NCI-H187 (cell line): Measurements from ENCODE around the gene GDPD5.
A peak's percentile ranks its signal among the peaks of the same experiment; 100 is the strongest.

ENCODE experiments used
- DNase-seq, 2 experiments: peaks; one replicate each; lab custom pipeline; 2025; lab: John Stamatoyannopoulos, UW

Gene GDPD5

DNA sequence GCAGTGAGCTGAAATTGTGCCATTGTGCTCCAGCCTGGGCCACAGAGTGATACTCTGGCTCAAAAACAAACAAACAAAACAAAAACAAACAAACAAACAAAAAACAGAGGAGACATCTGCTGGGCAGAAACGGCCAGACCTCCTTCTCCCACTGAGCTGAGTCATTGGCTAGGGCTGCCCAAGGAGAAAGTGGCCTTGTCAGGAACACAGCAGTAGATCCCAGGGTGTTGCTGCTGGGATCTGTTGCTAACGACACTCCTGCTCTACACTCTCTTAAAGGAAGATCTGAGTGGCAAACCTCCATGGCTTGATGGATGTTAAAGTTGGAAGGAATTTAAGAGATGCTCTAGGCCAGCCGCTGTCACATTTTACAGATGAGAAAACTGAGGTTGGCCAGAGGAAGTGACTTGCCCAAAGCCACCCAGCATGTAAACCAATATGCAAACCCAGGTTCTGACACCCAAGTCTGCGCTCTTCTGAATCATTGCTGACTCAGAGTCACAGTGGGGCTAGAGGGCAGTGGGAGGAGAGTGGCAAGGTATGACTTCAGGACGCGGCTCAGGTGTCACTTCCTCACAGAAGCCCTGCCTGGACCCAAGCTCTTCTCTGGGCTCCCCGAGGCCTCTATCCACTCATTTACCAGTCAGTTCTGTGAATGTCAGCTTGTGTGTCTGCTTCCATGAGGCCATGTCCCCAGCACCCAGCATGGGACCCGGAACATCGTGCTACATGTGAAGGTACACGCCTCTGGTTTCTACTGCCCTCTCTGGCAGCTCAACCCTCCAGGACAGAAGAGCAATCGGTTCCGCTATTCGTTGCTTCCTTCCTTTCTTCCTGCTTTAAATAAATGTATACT, 11.3 kb upstream of the GDPD5 start:
- DNase-seq, result no peak

DNA sequence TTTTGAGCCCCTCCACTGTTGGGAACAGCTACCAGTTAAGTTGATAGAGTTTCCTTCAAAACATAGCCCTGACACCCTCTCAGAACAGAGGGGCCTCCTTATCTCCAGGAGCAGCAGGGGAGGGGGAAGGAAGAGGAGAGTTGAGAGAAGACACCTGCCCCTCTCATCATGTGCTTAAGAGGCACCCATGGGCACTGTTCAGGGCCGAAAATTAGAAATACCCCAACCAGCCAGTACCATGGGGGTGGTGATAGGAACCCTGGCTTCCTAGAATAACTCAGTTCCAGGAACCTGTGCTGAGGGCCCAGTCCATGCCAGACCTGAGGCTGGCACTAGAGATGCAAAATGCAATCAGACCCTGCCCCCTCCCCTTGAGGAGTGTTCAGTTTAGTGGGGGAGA, 9.3 kb upstream of the GDPD5 start:
- no peak for DNase-seq

DNA sequence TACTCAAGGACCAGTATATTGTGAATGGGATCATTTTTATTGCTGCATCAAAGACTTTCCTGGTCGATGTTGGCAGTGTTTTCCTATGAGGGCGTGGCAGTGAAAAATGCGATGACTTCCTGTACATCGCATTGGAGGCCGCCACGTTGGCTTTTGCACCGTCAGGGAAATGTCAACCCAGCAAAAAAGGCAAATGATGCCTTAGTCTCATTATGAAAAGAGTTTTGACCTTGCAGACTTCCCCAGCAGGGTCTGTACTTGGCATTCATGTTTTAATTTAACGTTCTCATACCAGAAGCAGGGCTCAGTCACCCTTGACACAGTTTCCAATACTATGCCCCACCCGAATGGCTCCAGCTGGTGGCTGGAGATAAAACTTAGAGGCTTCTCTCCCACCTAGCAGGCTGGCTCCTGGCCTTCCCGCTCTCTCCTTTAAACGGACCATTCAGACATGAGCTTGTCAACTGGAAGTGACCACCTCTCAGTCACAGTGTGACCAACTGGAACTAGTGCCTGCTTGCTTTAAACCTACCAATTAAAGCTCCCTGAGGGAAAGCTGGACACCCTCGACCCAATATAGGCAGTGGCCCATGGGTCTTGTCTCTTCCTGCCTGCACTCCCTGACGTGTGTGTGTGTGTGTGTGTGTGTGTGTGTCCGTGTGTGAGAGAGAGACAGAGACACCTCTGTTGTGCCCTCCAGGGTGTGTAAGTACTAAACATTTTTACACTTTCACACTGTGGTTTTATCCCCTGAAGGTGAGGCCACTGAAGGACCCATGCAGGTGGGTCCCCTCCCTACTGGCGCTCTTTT, 8.7 kb upstream of the GDPD5 start:
- DNase-seq, result no peak

DNA sequence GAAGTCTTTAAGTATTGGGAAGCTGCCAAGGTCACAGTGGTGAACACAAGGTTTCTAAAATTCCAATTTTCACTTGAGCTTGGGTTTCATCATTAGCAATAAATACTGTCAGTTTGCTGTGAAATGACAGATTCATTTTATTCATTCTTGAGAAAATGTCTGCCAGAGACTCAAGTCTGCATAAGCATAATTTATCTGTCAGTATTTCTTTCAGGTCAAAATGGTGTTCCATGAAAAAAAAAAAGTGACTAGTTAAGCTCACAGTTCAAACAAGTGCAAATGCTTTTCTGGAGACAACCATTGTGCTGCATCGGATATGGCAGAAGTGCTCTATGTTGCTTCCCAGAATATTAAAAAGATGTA, 8.1 kb upstream of the GDPD5 start:
- no peak for DNase-seq

DNA sequence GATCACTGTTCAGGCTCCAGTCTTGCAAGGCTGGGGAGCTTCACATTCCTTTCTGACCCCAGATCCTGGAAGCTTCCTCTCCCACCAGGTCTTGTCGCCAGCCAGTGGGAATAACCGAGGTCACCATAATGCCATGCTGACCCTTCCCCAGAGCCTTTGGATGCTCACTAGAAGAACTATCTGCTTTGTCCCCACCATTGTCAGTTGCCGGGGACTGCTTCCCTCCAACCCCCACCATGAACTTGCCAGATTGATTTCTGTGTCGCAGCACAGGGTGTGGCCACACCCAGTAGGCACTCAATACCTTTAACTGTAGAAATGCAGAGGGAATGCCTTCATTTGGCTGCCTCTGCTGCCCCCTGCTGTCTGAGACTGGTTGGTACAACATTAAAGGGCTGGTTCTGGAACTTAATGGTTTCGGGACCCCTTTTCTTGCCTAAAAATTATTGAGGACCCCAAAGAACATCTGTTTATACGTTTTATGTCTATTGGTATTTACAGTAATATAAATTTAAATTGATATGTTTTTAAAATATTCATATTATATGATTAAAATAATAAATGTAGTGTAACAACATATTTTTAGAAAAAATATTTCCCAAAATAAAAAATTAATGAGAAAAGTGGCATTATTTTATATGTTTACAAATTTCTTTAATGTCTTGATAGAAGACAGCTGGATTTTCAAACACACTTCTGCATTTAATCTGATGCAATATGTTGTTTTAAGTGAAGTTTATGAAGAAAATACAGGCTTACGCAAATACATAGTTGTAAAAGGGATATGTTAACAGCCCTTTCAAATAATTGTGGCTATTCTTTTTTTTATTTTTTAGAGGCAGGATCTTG, 6.7 kb upstream of the GDPD5 start:
- DNase-seq, result peak; percentile 31 to 47

DNA sequence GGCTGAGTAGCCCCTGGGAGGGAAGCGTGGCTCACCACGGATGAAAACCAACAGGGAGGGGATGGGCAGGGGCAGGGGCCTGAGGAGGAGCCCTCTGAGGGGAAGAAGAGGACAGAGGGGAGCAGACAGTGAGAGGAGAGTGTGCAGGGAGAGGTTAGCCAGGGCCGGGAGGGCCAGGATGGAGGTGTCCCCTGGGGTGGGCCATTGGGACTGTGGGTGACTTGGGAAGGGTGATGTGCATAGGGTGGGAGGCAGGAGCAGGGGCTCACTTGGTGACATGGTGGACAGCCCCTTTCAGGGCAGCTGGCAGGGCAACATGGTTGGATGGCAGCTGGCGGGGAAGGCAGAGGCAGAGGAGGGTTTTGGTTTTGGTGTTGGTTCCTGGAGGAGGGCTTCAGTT, 5.6 kb upstream of the GDPD5 start:
- DNase-seq, result no peak

DNA sequence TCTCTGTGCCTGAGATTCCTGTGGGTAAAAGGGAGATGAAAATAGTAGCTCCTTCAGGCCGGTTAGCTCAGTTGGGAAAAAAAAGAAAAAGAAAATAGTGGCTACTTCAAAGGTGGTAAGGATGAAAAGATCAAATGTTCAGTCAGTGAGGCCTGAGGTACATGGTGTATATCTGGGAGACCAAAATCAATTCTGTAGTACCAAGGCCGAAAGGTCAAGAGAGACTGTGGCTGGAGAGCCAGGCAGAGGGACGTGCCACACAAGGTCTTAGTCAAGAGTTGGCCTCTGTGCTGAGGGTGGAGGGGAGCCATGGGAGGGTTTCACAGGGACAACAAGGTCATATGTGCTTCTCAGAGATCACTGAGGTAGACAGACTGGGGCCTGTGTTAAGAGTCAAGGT, 4.8 kb upstream of the GDPD5 start:
- no peak for DNase-seq

DNA sequence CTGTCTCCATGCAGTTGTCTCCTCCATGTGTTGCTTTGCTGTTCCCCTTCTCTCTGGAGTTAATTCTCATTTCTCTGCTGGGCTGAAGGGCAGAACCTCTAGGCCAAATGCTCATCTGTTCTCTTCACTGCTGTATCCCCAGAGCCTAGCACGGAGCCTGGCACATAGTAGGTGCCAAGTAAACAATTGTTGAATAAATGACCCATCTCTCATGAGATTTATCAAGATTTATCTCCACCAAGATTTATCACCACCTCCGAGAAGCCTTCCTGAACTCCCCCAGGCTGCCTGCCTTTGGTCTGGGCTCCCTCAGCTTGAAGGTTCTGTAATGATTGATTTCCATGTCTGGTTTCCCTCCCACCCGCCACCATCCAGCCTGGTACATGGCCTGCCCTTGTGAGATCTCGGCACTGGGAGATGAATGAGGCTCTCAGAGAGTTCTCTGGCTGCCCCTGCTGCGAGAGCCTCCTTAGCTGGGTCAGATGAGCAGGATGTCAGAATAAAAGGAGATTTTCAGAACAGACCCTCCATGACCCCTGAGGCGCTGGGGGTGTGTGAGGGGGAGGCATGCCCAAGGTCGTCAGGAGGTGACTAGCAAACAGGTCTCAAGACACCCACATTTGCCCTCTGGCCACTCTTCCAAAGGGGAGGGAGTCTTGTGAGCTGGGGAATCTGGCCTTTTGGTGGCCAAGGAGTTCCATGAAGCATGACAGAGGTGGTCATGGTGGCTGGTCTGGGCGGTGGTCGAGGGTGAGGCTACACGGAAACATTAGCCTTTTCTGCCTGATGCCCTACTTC, 2.4 kb upstream of the GDPD5 start:
- no peak for DNase-seq

DNA sequence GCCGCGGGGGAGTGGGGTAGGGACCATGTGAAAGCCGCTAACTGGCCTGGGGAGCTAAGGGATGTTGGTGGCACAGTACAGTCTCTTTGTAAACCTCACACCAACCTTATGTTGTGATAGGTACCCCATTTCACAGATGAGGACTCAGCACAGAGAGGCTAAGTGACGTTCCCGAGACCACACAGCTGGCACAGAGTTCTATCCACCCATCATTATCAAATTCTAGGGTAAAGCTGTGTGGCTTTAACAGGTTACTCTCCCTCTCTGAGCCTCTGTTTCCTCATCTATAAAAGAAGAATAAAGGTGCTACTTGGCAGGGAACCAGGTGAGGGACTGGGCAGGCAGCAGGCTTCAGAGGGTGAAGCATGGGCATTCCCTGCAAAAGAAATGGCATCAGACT, 1.4 kb upstream of the GDPD5 start:
- no peak for DNase-seq

DNA sequence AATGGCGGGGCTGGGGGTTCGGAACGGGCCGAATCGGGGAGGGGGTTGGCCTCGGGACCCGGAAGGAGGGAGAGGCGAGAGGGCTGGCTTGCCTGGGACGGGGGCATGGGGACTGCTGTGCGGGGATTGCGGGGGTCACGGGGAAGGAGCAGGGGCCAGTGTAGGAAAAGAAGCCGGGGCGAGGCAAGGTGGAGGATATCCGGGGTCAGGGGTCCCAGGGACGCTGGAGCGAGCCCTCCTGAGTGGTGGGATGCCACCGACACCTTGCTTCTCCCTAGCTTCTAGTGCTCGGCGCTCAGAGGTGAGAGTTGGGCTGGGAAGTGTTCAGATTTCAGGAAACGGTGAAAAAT, 426 bp upstream of the GDPD5 start:
- DNase-seq, result no peak

DNA sequence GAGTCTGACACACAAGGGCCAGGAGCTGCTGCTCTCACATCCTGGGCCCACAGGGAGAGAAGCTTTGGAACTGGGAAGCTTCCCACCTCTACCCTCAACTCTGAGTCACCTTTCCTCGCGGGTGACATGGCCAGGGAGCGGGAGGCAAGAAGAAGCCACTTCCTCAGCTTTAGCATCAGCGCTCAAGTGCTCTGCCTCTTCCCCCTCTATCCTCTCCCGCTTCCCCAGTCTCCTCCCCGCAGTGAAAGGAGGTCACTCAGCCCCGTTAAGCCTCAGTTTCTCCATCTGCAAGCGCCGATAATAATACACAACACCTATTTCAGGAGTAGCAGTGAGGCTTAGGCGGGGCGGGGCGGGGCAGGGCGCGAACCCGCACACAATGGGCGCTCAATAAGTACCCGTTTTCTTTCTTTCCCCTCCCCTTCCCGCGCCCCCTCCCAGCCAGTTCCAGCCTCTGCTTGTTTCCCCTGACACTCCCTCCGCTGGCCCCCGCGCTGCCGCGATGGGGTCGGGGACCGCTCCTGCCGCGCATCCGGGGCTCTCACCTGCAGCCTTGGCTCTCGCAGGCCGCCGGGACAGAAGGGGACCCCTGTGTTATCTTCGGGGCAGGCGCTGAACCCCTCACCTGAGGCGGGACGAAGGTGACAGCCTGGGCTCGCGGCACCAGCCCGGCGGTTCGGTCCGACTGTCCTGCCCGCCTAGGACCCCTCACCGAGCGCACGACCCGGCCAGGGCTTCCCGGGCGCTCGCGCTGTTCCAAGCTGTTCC, 892 bp downstream of the GDPD5 start:
- DNase-seq, result no peak

DNA sequence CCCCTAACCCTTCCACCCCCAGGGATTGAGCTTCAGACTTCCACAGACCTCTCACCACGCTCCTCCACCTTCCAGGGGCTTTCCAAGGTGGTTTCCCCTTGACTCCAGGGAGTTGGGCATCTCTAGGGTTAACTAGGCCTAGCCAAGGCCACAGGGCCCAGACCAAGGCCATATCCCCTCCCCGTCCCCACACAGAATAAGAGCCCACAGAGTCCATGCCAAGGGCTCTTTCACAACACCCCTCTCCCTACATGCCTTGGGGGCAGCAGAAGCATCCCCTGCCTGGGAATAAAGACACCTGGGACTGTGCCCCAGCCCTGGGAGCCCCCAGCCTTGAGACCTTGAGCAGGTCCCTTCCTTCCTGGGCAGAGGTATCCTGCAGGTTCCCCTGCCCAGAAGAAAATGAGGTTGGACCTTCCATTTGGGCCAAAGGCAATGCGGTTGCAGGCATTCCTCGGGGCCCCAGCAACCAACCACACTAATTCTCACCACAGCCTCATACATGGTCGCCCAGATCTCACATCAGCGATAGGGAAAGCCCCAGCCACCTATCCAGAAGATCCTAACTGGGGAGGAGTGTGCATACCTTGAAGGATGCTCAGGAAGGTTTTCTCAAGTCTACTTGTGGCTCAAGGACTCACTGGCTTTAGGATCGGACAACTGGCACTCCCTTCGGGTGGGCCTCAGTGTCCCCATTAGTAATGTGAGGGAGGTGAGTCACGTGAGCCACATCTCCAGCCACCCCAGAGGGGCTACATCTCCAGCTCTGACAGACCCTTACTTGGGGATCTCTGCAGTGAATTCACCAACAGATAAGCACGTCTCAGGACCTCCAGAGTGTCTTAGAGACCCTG, 1.7 kb downstream of the GDPD5 start:
- no peak for DNase-seq

DNA sequence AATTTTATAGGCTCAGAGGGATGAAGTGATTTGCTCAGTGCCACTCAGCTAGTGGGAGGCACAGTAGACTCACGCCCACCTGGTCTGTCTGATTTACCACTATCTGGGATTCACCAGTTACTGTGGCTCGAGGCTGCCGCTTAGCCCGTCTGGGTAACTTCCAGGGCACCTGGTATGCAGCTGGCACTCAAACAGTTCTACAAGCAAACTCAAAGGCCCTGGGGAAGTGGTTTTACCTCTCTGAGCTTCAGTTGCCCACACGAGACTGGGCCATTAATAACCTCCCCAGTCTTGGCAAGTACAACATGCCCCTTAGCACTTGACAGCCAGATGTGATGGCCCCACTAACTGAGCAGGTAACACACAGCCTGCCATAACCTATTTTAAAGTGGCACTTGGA, 2.6 kb downstream of the GDPD5 start:
- no peak for DNase-seq

DNA sequence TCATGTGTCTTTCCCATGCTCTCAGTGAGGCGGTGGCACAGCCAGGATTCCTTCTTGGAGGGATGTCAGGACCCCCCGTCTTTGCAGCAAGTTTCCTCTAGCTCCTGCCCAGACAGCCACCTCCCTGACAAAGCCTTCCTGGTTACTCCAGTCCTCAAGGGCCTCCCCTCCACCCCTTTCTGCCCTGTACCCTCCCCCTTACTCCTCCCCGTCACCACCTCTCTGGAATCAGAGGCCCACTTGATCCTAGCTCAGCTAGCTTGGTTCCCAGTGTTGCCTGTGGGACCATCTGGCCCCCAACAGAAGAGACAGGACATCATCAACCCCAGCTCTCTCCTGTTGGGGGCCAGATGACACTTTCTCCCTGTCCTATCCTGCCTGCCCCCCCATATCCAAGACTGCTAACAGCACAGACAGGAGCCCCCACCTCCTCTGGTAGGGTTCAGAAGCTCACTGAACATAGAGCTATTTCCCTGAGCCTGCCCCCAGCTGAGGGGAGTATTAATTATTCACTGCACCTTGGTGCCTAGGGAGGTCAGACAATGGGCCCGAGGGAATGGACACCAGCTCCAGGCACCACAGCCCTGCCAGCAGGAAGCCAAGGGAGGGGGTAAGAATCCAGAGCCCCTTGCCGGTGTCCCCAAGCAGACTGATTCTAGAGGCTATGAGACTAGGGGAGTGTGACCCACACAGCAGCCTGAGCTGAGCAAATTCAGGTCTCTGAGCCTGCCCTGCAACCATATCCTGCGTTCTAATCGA, 3.3 kb downstream of the GDPD5 start:
- no peak for DNase-seq

DNA sequence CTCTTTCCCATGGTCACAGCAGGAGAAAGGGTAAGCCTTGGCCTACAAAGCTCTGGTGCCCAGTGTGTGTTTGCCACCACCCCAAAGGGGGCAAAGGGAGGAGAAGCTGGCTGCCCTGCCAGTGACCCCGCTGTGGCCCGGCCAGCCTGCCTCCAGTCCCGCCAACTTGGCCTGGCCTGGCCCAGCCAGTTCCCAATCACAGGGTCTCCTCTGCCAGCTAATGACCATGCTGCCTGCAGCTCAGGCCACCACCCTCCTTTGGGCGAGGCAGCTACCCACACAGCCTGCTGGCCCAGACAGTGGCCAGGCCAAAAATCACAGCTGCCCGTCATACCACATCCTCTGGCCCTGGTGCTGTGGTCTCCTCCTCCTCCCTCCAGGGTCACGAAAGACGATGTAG, 5.1 kb downstream of the GDPD5 start:
- no peak for DNase-seq

DNA sequence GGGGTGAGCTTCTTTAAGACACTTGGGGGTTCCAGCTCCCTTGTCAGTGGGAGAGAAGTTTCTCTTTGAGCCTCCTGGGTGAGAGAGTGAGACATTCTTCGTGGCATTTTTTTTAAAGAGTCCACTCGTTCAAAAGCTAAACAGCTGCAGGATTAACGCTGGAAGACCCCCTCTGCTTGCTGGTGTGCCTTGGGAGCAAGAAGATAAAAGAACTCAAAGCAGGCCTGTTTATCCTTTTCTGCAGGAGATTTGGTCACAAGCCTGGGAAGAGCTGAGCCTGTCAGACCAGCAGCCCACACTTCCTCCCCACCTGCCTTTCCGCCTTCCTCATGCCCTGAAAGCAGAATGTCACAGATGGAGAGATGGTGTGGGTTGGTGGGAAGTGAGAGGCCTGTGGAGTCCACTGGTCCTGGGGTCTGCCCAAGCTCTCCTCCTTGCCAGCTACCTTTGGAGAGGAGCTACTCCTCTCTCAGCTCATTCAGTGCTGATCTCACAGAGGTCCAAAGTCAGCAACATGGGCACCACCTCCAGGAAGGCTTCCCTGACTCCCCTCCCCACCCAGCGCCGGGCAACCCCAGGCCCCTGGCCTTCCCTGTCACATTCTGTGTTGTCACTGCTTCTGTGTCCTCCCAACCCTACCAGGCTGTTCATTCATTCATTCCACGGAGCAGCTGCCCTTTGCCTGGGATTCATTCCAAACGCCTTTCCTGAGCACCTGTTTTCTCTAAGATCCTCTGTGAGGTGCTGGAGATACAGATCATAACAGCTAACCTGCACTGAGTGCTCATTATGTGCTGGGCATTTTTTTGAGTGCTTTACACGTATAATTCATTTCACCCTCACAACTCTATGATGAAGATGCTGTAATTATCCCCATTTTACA, 6.7 kb downstream of the GDPD5 start:
- DNase-seq, result no peak

DNA sequence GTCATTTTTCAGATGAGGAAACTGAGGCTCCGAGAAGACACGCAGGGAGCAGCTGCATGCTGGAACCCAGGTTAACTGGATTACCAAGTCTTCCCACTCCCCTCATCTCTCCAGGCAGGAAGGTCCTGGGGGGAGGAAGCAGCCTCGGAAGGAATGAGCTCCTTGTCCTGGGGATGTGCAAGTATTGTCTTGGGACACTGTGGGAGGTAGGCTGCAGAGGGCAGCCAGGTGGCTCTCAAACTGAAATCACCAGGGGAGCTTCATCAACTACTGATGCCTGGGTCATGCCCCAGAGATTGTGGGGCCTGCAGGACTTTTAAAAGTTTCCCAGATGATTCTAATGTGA, 7.6 kb downstream of the GDPD5 start:
- DNase-seq, result no peak

DNA sequence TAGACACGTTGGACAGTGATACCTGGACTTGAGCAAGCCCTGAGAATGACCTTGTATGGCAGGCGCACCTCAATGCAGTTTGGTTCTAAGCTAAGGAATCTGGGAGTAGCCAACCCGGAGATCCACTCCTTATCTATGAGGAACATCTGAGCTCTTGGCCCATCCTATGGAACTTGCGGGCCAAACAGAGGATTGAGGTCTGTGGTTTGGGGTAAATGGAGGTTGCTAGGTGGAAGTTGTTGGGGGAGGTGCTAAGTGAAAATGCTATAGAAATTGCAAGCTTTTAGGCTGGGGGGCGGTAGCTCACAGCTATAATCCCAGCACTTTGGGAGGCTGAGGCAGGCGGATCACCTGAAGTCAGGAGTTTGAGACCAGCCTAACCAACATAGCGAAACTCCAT, 8.9 kb downstream of the GDPD5 start:
- no peak for DNase-seq
